ENCODE results near the gene SCRN1. TPM values are rescaled to one million over a fixed set of nuclear protein-coding genes. Genes with fewer than 3 reads are reported as not detected.
"Not testable (repeated sequence)": the region's sequence is repeated elsewhere in the genome, so short reads cannot be mapped to it uniquely, and the experiment has no call there.

The SCRN1 gene
- total and polyA plus RNA-seq, 4 donors, result 78.2 to 185 (median 147) TPM

GRCh38 chr7:29900745-29901144, 88.9 kb downstream of the SCRN1 start:
- Histone ChIP-seq H3K4me1 (ENCODE audit: control insufficient read depth, insufficient read depth, low read length) (no peaks in the 10 kb centered on the region), H3K36me3 (ENCODE audit: control insufficient read depth, insufficient read depth, low read length) (peaks cover 19% of the 10 kb centered on the region), H3K4me3 (ENCODE audit: low read depth, low read length) (no peak overlapping the region), H3K9me3 (ENCODE audit: control insufficient read depth, insufficient read depth, low read length) (peaks cover 7% of the 10 kb centered on the region), H3K27me3 (ENCODE audit: control insufficient read depth, insufficient read depth, low read length) (no peaks in the 10 kb centered on the region), H3K27ac (ENCODE audit: low read depth, low read length) (no peak overlapping the region)
- no peak for DNase-seq (ENCODE audit: low read depth in 4 of 6, low spot score in 6 of 6)
- WGBS (ENCODE audit: insufficient coverage), result 40% methylated on average over 1 of the region's 1 CpG

- WGBS (ENCODE audit: insufficient coverage), result 73% methylated on average over 5 of the region's 5 CpGs
- no peak for DNase-seq (ENCODE audit: low read depth in 4 of 6, low spot score in 6 of 6)
- Histone ChIP-seq H3K27me3 (ENCODE audit: control insufficient read depth, insufficient read depth, low read length) (no peaks in the 10 kb centered on the region), H3K9me3 (ENCODE audit: control insufficient read depth, insufficient read depth, low read length) (no peaks in the 10 kb centered on the region), H3K27ac (ENCODE audit: low read depth, low read length) (no peak overlapping the region), H3K36me3 (ENCODE audit: control insufficient read depth, insufficient read depth, low read length) (peaks cover 11% of the 10 kb centered on the region), H3K4me1 (ENCODE audit: control insufficient read depth, insufficient read depth, low read length) (no peaks in the 10 kb centered on the region), H3K4me3 (ENCODE audit: low read depth, low read length) (no peak overlapping the region)
Observed at GRCh38 chr7:29898301-29898700, 91.3 kb downstream of the SCRN1 start.

GRCh38 chr7:29896685-29897411, 92.8 kb downstream of the SCRN1 start:
- Histone ChIP-seq H3K9me3 (ENCODE audit: control insufficient read depth, insufficient read depth, low read length) (no peaks in the 10 kb centered on the region), H3K27me3 (ENCODE audit: control insufficient read depth, insufficient read depth, low read length) (no peaks in the 10 kb centered on the region), H3K4me1 (ENCODE audit: control insufficient read depth, insufficient read depth, low read length) (no peaks in the 10 kb centered on the region), H3K27ac (ENCODE audit: low read depth, low read length) (no peak overlapping the region), H3K4me3 (ENCODE audit: low read depth, low read length) (no peak overlapping the region), H3K36me3 (ENCODE audit: control insufficient read depth, insufficient read depth, low read length) (peaks cover 15% of the 10 kb centered on the region)
- 89% methylated on average over 1 of the region's 2 CpGs for WGBS (ENCODE audit: insufficient coverage)
- DNase-seq (ENCODE audit: low read depth in 4 of 6, low spot score in 6 of 6), result no peak

- no peaks in the 10 kb centered on the region for H3K27me3 ChIP-seq (ENCODE audit: control insufficient read depth, insufficient read depth, low read length)
- no peak overlapping the region for H3K27ac ChIP-seq (ENCODE audit: low read depth, low read length)
- H3K36me3 ChIP-seq (ENCODE audit: control insufficient read depth, insufficient read depth, low read length), result peaks cover 26% of the 10 kb centered on the region
- H3K4me1 ChIP-seq (ENCODE audit: control insufficient read depth, insufficient read depth, low read length), result no peaks in the 10 kb centered on the region
- WGBS (ENCODE audit: insufficient coverage), result 89% methylated on average over 1 of the region's 6 CpGs
- no peak overlapping the region for H3K4me3 ChIP-seq (ENCODE audit: low read depth, low read length)
- no peaks in the 10 kb centered on the region for H3K9me3 ChIP-seq (ENCODE audit: control insufficient read depth, insufficient read depth, low read length)
- no peak for DNase-seq (ENCODE audit: low read depth in 4 of 6, low spot score in 6 of 6)
Observed at GRCh38 chr7:29895559-29895958, 94.0 kb downstream of the SCRN1 start.

- Histone ChIP-seq H3K36me3 (ENCODE audit: control insufficient read depth, insufficient read depth, low read length) (peaks cover 31% of the 10 kb centered on the region), H3K27ac (ENCODE audit: low read depth, low read length) (no peak overlapping the region), H3K4me1 (ENCODE audit: control insufficient read depth, insufficient read depth, low read length) (no peaks in the 10 kb centered on the region), H3K27me3 (ENCODE audit: control insufficient read depth, insufficient read depth, low read length) (no peaks in the 10 kb centered on the region), H3K4me3 (ENCODE audit: low read depth, low read length) (no peak overlapping the region), H3K9me3 (ENCODE audit: control insufficient read depth, insufficient read depth, low read length) (no peaks in the 10 kb centered on the region)
- peak in 1 of 6 donors; percentile 38 for DNase-seq (ENCODE audit: low read depth in 4 of 6, low spot score in 6 of 6)
- no CpG with 5 or more reads among the region's 2 CpGs for WGBS (ENCODE audit: insufficient coverage)
Observed at GRCh38 chr7:29894256-29894655, 95.3 kb downstream of the SCRN1 start.

- no peak overlapping the region for H3K27ac ChIP-seq (ENCODE audit: low read depth, low read length)
- peaks cover 35% of the 10 kb centered on the region for H3K36me3 ChIP-seq (ENCODE audit: control insufficient read depth, insufficient read depth, low read length)
- H3K9me3 ChIP-seq (ENCODE audit: control insufficient read depth, insufficient read depth, low read length), result no peaks in the 10 kb centered on the region
- no peak for DNase-seq (ENCODE audit: low read depth in 4 of 6, low spot score in 6 of 6)
- 49% methylated on average over 4 of the region's 6 CpGs for WGBS (ENCODE audit: insufficient coverage)
- no peak overlapping the region for H3K4me3 ChIP-seq (ENCODE audit: low read depth, low read length)
- H3K27me3 ChIP-seq (ENCODE audit: control insufficient read depth, insufficient read depth, low read length), result no peaks in the 10 kb centered on the region
- H3K4me1 ChIP-seq (ENCODE audit: control insufficient read depth, insufficient read depth, low read length), result no peaks in the 10 kb centered on the region
Observed at GRCh38 chr7:29893351-29893965, 96.1 kb downstream of the SCRN1 start.

- peaks cover 39% of the 10 kb centered on the region for H3K36me3 ChIP-seq (ENCODE audit: control insufficient read depth, insufficient read depth, low read length)
Observed at GRCh38 chr7:29892231-29892630, 97.4 kb downstream of the SCRN1 start.

GRCh38 chr7:29891766-29892165, 97.8 kb downstream of the SCRN1 start:
- Histone ChIP-seq H3K4me1 (ENCODE audit: control insufficient read depth, insufficient read depth, low read length) (no peaks in the 10 kb centered on the region), H3K9me3 (ENCODE audit: control insufficient read depth, insufficient read depth, low read length) (no peaks in the 10 kb centered on the region), H3K27ac (ENCODE audit: low read depth, low read length) (no peak overlapping the region), H3K4me3 (ENCODE audit: low read depth, low read length) (no peak overlapping the region), H3K27me3 (ENCODE audit: control insufficient read depth, insufficient read depth, low read length) (no peaks in the 10 kb centered on the region), H3K36me3 (ENCODE audit: control insufficient read depth, insufficient read depth, low read length) (peaks cover 39% of the 10 kb centered on the region)
- no peak for DNase-seq (ENCODE audit: low read depth in 4 of 6, low spot score in 6 of 6)
- WGBS (ENCODE audit: insufficient coverage), result 93% methylated on average over 1 of the region's 4 CpGs

More at GRCh38 chr7:29892231-29892630, 97.4 kb downstream of the SCRN1 start:
- H3K4me1 ChIP-seq (ENCODE audit: control insufficient read depth, insufficient read depth, low read length), result no peaks in the 10 kb centered on the region
- H3K27ac ChIP-seq (ENCODE audit: low read depth, low read length), result no peak overlapping the region
- H3K4me3 ChIP-seq (ENCODE audit: low read depth, low read length), result no peak overlapping the region
- H3K9me3 ChIP-seq (ENCODE audit: control insufficient read depth, insufficient read depth, low read length), result no peaks in the 10 kb centered on the region
- H3K27me3 ChIP-seq (ENCODE audit: control insufficient read depth, insufficient read depth, low read length), result no peaks in the 10 kb centered on the region
- DNase-seq (ENCODE audit: low read depth in 4 of 6, low spot score in 6 of 6), result no peak
- WGBS (ENCODE audit: insufficient coverage), result 95% methylated on average over 5 of the region's 5 CpGs

- H3K4me3 ChIP-seq (ENCODE audit: low read depth, low read length); H3K27me3 ChIP-seq (ENCODE audit: control insufficient read depth, insufficient read depth, low read length); H3K27ac ChIP-seq (ENCODE audit: low read depth, low read length); H3K4me1 ChIP-seq (ENCODE audit: control insufficient read depth, insufficient read depth, low read length); DNase-seq (ENCODE audit: low read depth in 4 of 6, low spot score in 6 of 6); H3K9me3 ChIP-seq (ENCODE audit: control insufficient read depth, insufficient read depth, low read length): not testable (repeated sequence)
- H3K36me3 ChIP-seq (ENCODE audit: control insufficient read depth, insufficient read depth, low read length), result peaks cover 33% of the 10 kb centered on the region
- WGBS (ENCODE audit: insufficient coverage), result 82% methylated on average over 11 of the region's 14 CpGs
Observed at GRCh38 chr7:29890786-29891185, 98.8 kb downstream of the SCRN1 start.

- WGBS (ENCODE audit: insufficient coverage), result 76% methylated on average over 4 of the region's 4 CpGs
Observed at GRCh38 chr7:29890251-29890650, 99.3 kb downstream of the SCRN1 start.

More at GRCh38 chr7:29890251-29890650, 99.3 kb downstream of the SCRN1 start:
- Histone ChIP-seq H3K36me3 (ENCODE audit: control insufficient read depth, insufficient read depth, low read length) (peaks cover 33% of the 10 kb centered on the region), H3K4me3 (ENCODE audit: low read depth, low read length) (no peak overlapping the region), H3K9me3 (ENCODE audit: control insufficient read depth, insufficient read depth, low read length) (no peaks in the 10 kb centered on the region), H3K27me3 (ENCODE audit: control insufficient read depth, insufficient read depth, low read length) (no peaks in the 10 kb centered on the region), H3K4me1 (ENCODE audit: control insufficient read depth, insufficient read depth, low read length) (no peaks in the 10 kb centered on the region), H3K27ac (ENCODE audit: low read depth, low read length) (no peak overlapping the region)
- DNase-seq (ENCODE audit: low read depth in 4 of 6, low spot score in 6 of 6), result no peak
